Keratinocyte (primary cell): ENCODE data around the gene LIME1. TPM values are rescaled to one million over a fixed set of nuclear protein-coding genes. Genes with fewer than 3 reads are reported as not detected.

ENCODE experiments used
- DNase-seq: peaks from one replicate; pipeline ENCODE4 v3.0.0-alpha.2; 2011; ENCODE audit warnings: low read depth, missing footprints, low spot score
- FAIRE-seq: peaks from 2 replicates; lab custom pipeline; 2011; peaks lifted over from hg19 to GRCh38; lab: Jason Lieb, UNC
- H2AFZ ChIP-seq: 2 replicates; pipeline ENCODE4 v1.6.0; 2012; ENCODE audit warnings: low read length, control low read depth, inconsistent platforms; ENCODE audit not compliant: control insufficient read depth
- H3K27ac ChIP-seq: 2 replicates; pipeline ENCODE4 v1.5.1; 2011; ENCODE audit warnings: low read length; ENCODE audit not compliant: control insufficient read depth, insufficient read depth
- H3K27me3 ChIP-seq: 3 replicates; pipeline ENCODE4 v1.6.0; 2011; ENCODE audit warnings: low read length; ENCODE audit not compliant: control insufficient read depth, insufficient read depth; ENCODE audit errors: extremely low read depth
- H3K36me3 ChIP-seq, 2 experiments: 2 replicates in 1 of 2; 3 replicates in 1 of 2; pipeline ENCODE4 v1.5.1; 2011; ENCODE audit warnings: low read length in 2 of 2, mild to moderate bottlenecking in 1 of 2; ENCODE audit not compliant: control insufficient read depth in 2 of 2, insufficient read depth in 2 of 2; ENCODE audit errors: extremely low read depth in 1 of 2
- H3K4me1 ChIP-seq: 3 replicates; pipeline ENCODE4 v1.5.1; 2011; ENCODE audit warnings: low read length; ENCODE audit not compliant: control insufficient read depth, insufficient read depth; ENCODE audit errors: extremely low read depth
- H3K4me2 ChIP-seq: 3 replicates; pipeline ENCODE4 v1.6.0; 2011; ENCODE audit warnings: low read depth, low read length; ENCODE audit not compliant: control insufficient read depth, insufficient read depth; ENCODE audit errors: extremely low read depth
- H3K4me3 ChIP-seq, 3 experiments: fragments of 200-600 bp in 1 of 3; sonication (generic) in 1 of 3; 2 replicates in 2 of 3; 3 replicates in 1 of 3; pipeline ENCODE4 v1.5.1; 2011 to 2016; ENCODE audit warnings: low read length in 3 of 3, mild to moderate bottlenecking in 3 of 3, control low read depth in 2 of 3, inconsistent platforms in 1 of 3, low read depth in 1 of 3, mixed read lengths in 1 of 3, mixed run types in 1 of 3, moderate library complexity in 1 of 3; ENCODE audit not compliant: control insufficient read depth in 2 of 3, insufficient read depth in 2 of 3; ENCODE audit errors: extremely low read depth in 1 of 3
- H3K79me2 ChIP-seq: 2 replicates; pipeline ENCODE4 v1.6.0; 2012; ENCODE audit warnings: low read length; ENCODE audit not compliant: control insufficient read depth, insufficient read depth
- H3K9ac ChIP-seq: 3 replicates; pipeline ENCODE4 v1.6.0; 2011; ENCODE audit warnings: low read length; ENCODE audit not compliant: control insufficient read depth, insufficient read depth; ENCODE audit errors: extremely low read depth
- H3K9me1 ChIP-seq: 3 replicates; pipeline ENCODE4 v1.6.0; 2011; ENCODE audit warnings: low read length; ENCODE audit not compliant: control insufficient read depth, insufficient read depth; ENCODE audit errors: extremely low read depth
- H3K9me3 ChIP-seq: 2 replicates; pipeline ENCODE4 v1.5.1; 2012; ENCODE audit warnings: low read depth, low read length; ENCODE audit not compliant: control insufficient read depth
- H4K20me1 ChIP-seq: 3 replicates; pipeline ENCODE4 v1.6.0; 2011; ENCODE audit warnings: low read length; ENCODE audit not compliant: control insufficient read depth, insufficient read depth; ENCODE audit errors: extremely low read depth
- EZH2 ChIP-seq: IDR thresholded peaks from one replicate; pipeline ENCODE4 v1.6.1; 2012; ENCODE audit warnings: inconsistent platforms, mild to moderate bottlenecking, low read length, moderate library complexity
- dilution Hi-C: fragments of 300-500 bp; cut with MboI; formaldehyde crosslinking; loops from one replicate; pipeline ENCODE4 v1.7.0; 2020; ENCODE audit warnings: low sequenced_read_pairs; ENCODE audit not compliant: extremely low pct_ligation_motif_present
- polyA plus RNA-seq, 5 experiments: library from polyadenylated mRNA; depleted of rRNA in 3 of 5; stranded (reverse) in 3 of 5; stranded (forward) in 1 of 5; unstranded in 1 of 5; fragments of >200 nt; gene quantifications; 1 replicate in 1 of 5; 2 replicates in 3 of 5; 3 replicates in 1 of 5; pipeline versions ENCODE4 v1.2.1 to v1.2.3, GENCODE V29; 2011 to 2012; ENCODE audit warnings: missing spikeins in 2 of 5, low read depth in 1 of 5, low replicate concordance in 1 of 5
- TF ChIP-seq, protein P1 (sequence below), 3 experiments: IDR thresholded peaks in 1 of 3; conservative IDR thresholded peaks in 1 of 3; optimal IDR thresholded peaks in 1 of 3; 2 replicates in 2 of 3; 3 replicates in 1 of 3; pipeline versions ENCODE3 to v1.5.1; 2011; ENCODE audit warnings: low read length in 3 of 3, mild to moderate bottlenecking in 3 of 3, moderate library complexity in 2 of 3, control low read depth in 1 of 3, inconsistent platforms in 1 of 3; ENCODE audit not compliant: insufficient read depth in 2 of 3; ENCODE audit errors: extremely low read depth in 1 of 3

LIME1 gene
- polyA plus RNA-seq, 1 donor (not counting 4 experiments of a cell fraction or from before 2014, with no cell fraction given): 0.75 TPM

- Histone ChIP-seq H2AFZ (no peak overlapping the region), H3K9me3 (no peaks in the 10 kb centered on the region), H3K27me3 (no peaks in the 10 kb centered on the region), H4K20me1 (no peaks in the 10 kb centered on the region), H3K36me3 (peaks cover 2 to 7% of the 10 kb centered on the region in 2 experiments), H3K4me3 (no peak overlapping the region), H3K4me2 (no peak overlapping the region), H3K9me1 (no peaks in the 10 kb centered on the region), H3K9ac (no peak overlapping the region), H3K4me1 (peaks cover 12% of the 10 kb centered on the region), H3K27ac (no peak overlapping the region), H3K79me2 (no peaks in the 10 kb centered on the region)
- dilution Hi-C loops: no loop called here
- DNase-seq: no peak
- TF ChIP-seq EZH2: no peak
- TF ChIP-seq, protein P1, sequence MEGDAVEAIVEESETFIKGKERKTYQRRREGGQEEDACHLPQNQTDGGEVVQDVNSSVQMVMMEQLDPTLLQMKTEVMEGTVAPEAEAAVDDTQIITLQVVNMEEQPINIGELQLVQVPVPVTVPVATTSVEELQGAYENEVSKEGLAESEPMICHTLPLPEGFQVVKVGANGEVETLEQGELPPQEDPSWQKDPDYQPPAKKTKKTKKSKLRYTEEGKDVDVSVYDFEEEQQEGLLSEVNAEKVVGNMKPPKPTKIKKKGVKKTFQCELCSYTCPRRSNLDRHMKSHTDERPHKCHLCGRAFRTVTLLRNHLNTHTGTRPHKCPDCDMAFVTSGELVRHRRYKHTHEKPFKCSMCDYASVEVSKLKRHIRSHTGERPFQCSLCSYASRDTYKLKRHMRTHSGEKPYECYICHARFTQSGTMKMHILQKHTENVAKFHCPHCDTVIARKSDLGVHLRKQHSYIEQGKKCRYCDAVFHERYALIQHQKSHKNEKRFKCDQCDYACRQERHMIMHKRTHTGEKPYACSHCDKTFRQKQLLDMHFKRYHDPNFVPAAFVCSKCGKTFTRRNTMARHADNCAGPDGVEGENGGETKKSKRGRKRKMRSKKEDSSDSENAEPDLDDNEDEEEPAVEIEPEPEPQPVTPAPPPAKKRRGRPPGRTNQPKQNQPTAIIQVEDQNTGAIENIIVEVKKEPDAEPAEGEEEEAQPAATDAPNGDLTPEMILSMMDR (optimal IDR thresholded peaks at IDR 0.05 in 1 of 3, IDR thresholded peaks at IDR 0.05 in 1 of 3, conservative IDR thresholded peaks at IDR 0.05 in 1 of 3; ENCODE audit: extremely low read depth in 1 of 3, insufficient read depth in 2 of 3, low read length in 3 of 3): no peak
- FAIRE-seq: no peak
These were observed 7.7 kb downstream of the LIME1 start for GRCh38 chr20:63744158-63744557.

DNA sequence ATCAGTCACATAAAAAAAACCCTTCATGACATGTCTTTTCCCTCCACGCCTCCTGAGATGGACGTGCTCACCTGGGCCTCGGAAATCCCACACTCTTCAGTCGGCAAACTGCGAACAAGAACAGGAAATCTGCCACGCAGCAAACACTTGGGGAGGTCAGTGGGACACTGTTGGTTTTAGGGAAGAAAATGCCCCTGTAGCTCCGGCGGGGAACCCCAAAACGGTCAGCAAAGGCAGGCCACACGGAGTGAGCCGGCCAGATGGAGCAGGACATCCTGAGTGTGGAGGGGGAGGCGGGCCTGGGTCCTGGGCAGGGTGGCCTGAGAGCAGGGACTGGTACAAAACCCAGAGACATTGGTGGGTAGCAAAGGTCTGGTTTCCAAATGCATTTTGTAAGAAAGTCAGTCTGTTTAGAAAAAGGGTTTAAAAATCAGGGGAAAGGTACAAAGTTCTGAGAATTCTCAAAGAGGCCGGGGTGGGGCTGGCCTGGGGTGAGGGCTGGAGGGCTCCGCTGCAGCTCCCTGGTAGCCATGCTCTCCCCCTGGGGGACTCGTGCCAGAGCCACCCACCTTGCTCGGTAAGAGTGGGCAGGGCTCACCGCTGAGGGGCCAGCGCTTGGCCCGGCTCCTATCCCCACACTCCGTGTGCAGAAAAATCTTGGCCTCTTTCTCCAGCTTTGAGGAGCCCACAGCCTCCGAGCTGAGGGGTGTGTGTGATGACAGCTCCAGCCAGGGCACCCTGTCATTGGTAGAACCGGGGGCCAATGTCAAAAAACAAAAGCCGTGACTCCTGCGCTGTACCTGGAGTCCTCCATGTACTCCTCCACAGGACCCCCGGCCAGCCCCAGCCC lies 8.3 kb downstream of the LIME1 start:
- Histone ChIP-seq H3K9me3 (no peaks in the 10 kb centered on the region), H4K20me1 (no peaks in the 10 kb centered on the region), H3K9ac (no peak overlapping the region), H3K27ac (no peak overlapping the region), H3K27me3 (no peaks in the 10 kb centered on the region), H3K4me3 (no peak overlapping the region), H3K79me2 (no peaks in the 10 kb centered on the region), H3K4me1 (peaks cover 12% of the 10 kb centered on the region), H3K36me3 (peaks cover 2 to 7% of the 10 kb centered on the region in 2 experiments), H3K4me2 (no peak overlapping the region), H3K9me1 (no peaks in the 10 kb centered on the region), H2AFZ (no peak overlapping the region)
- no peak for TF ChIP-seq EZH2
- TF ChIP-seq, protein P1 (optimal IDR thresholded peaks at IDR 0.05 in 1 of 3, IDR thresholded peaks at IDR 0.05 in 1 of 3, conservative IDR thresholded peaks at IDR 0.05 in 1 of 3; ENCODE audit: extremely low read depth in 1 of 3, insufficient read depth in 2 of 3, low read length in 3 of 3): no peak
- no peak for FAIRE-seq
- no peak for DNase-seq
- dilution Hi-C loops: no loop called here
